Measurements from ENCODE around the gene RBBP8.

RBBP8 gene

DNA sequence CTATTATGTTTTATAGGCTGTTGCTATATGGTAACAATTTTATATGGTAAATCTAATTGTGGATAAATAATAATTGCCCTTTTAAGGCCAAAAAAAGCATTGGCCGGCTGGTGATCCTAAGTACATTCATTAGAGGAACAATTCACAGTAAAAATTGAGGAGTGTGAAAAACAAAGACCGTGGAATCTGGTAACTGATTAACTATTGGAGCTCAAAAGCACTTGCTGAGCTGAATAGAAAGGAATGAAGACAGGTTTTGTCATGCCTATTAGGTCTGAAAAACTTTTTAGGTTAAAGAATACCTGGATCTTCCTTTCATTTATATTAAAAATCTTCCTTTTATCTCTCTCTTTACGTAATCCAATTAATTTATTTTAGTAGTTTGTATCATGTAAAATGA lies 18.5 kb upstream of the RBBP8 start:
- H3K27ac ChIP-seq = no peak overlapping the region

DNA sequence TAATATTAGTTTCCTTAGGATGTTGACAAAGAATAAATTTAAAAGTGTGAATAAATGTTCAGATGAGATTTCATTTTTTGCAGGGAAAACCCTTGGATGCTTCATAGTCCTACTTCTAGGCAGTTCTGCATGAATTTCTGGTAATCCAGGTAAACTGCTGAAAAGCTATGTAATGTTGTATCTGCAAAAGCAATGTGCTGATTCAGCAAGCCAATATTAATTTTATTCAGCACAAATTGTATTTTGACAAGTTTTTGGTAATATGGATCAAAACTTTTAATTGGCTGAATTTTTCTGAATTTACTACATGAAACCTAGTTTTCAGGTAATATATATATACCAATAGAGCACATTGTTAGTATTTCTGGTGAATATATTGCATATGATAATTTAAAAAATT lies 17.8 kb upstream of the RBBP8 start:
- Histone ChIP-seq H3K79me2 (ENCODE audit: insufficient read depth, low read depth) (no peaks in the 10 kb centered on the region), H2AFZ (ENCODE audit: low read depth) (no peak overlapping the region), H3K27ac (no peak overlapping the region), H3K9ac (no peak overlapping the region), H3K4me3 (IDR thresholded peaks at IDR 0.05; ENCODE audit: insufficient read depth, low read depth, low read length) (no peak overlapping the region), H4K20me1 (ENCODE audit: insufficient read depth) (no peaks in the 10 kb centered on the region), H3K4me2 (no peak overlapping the region), H3K36me3 (ENCODE audit: insufficient read depth) (no peaks in the 10 kb centered on the region), H3K27me3 (ENCODE audit: insufficient read depth, low read depth) (no peaks in the 10 kb centered on the region), H3K4me1 (ENCODE audit: low read depth, poor library complexity, severe bottlenecking) (no peaks in the 10 kb centered on the region)
- no peak for TF ChIP-seq CTCF (conservative IDR thresholded peaks at IDR 0.05; ENCODE audit: low read depth, low read length)

More for the DNA sequence above, 18.5 kb upstream of the RBBP8 start:
- TF ChIP-seq CTCF (conservative IDR thresholded peaks at IDR 0.05; ENCODE audit: low read depth, low read length) = no peak
- no peak overlapping the region for H3K9ac ChIP-seq
- no peaks in the 10 kb centered on the region for H4K20me1 ChIP-seq (ENCODE audit: insufficient read depth)
- no peaks in the 10 kb centered on the region for H3K36me3 ChIP-seq (ENCODE audit: insufficient read depth)
- no peak overlapping the region for H2AFZ ChIP-seq (ENCODE audit: low read depth)
- H3K27me3 ChIP-seq (ENCODE audit: insufficient read depth, low read depth) = no peaks in the 10 kb centered on the region
- no peak overlapping the region for H3K4me2 ChIP-seq
- no peaks in the 10 kb centered on the region for H3K79me2 ChIP-seq (ENCODE audit: insufficient read depth, low read depth)
- no peaks in the 10 kb centered on the region for H3K4me1 ChIP-seq (ENCODE audit: low read depth, poor library complexity, severe bottlenecking)
- no peak overlapping the region for H3K4me3 ChIP-seq (IDR thresholded peaks at IDR 0.05; ENCODE audit: insufficient read depth, low read depth, low read length)

DNA sequence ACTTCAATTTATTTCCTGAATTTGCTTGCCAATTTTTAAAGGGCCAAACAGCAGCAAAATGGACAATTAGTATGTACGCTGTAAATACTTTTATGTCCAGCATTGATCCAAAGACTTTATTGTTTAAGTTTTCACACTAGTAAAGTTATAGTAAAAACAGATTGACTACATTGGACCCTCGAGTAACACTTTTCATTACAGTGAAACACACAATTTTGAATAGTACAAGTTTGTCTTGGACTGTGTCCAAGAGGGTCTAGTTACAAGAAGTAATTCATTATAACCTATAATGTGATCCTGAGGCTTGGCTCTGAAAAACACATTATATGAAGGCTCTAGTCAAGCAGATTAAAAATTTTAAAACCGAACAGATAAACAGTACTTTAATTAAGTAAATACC lies 11.4 kb upstream of the RBBP8 start:
- no peaks in the 10 kb centered on the region for H3K79me2 ChIP-seq (ENCODE audit: insufficient read depth, low read depth)
- H3K27ac ChIP-seq = no peak overlapping the region
- H3K4me3 ChIP-seq (IDR thresholded peaks at IDR 0.05; ENCODE audit: insufficient read depth, low read depth, low read length) = no peak overlapping the region
- H3K4me1 ChIP-seq (ENCODE audit: low read depth, poor library complexity, severe bottlenecking) = peaks cover 8% of the 10 kb centered on the region
- no peaks in the 10 kb centered on the region for H4K20me1 ChIP-seq (ENCODE audit: insufficient read depth)
- no peak overlapping the region for H3K4me2 ChIP-seq
- no peak for TF ChIP-seq CTCF (conservative IDR thresholded peaks at IDR 0.05; ENCODE audit: low read depth, low read length)
- H2AFZ ChIP-seq (ENCODE audit: low read depth) = no peak overlapping the region
- no peaks in the 10 kb centered on the region for H3K27me3 ChIP-seq (ENCODE audit: insufficient read depth, low read depth)
- no peaks in the 10 kb centered on the region for H3K36me3 ChIP-seq (ENCODE audit: insufficient read depth)
- no peak overlapping the region for H3K9ac ChIP-seq

DNA sequence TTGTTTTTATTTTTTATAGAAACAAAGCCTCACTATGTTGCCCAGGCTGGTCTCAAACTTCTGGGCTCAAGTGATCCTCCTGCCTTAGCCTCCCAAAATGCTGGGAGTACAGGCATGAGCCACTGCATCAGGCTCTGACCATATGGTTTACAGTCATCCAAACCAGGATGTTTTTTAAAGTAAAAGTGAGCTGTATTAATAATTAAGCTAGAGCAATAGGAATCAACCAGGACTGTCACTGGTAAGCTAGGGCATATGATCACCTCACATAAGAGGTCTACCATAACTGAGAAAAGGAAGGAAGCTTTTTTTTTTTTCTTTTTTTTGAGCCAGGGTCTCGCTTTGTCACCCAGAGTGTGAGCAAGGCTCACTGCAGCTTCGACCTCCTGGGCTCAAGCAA lies 8.5 kb upstream of the RBBP8 start:
- Histone ChIP-seq H3K4me1 (ENCODE audit: low read depth, poor library complexity, severe bottlenecking) (peaks cover 34% of the 10 kb centered on the region), H3K79me2 (ENCODE audit: insufficient read depth, low read depth) (no peaks in the 10 kb centered on the region), H3K27ac (no peak overlapping the region), H2AFZ (ENCODE audit: low read depth) (no peak overlapping the region), H4K20me1 (ENCODE audit: insufficient read depth) (no peaks in the 10 kb centered on the region), H3K36me3 (ENCODE audit: insufficient read depth) (no peaks in the 10 kb centered on the region), H3K4me3 (IDR thresholded peaks at IDR 0.05; ENCODE audit: insufficient read depth, low read depth, low read length) (no peak overlapping the region), H3K9ac (no peak overlapping the region), H3K27me3 (ENCODE audit: insufficient read depth, low read depth) (no peaks in the 10 kb centered on the region), H3K4me2 (no peak overlapping the region)
- no peak for TF ChIP-seq CTCF (conservative IDR thresholded peaks at IDR 0.05; ENCODE audit: low read depth, low read length)

- no peak overlapping the region for H3K4me2 ChIP-seq
These were observed 6.7 kb upstream of the RBBP8 start for GRCh38 chr18:22926454-22926853.

More at GRCh38 chr18:22926454-22926853, 6.7 kb upstream of the RBBP8 start:
- Histone ChIP-seq H3K79me2 (ENCODE audit: insufficient read depth, low read depth) (no peaks in the 10 kb centered on the region), H3K4me1 (ENCODE audit: low read depth, poor library complexity, severe bottlenecking) (peaks cover 53% of the 10 kb centered on the region), H4K20me1 (ENCODE audit: insufficient read depth) (no peaks in the 10 kb centered on the region), H3K27ac (no peak overlapping the region), H3K27me3 (ENCODE audit: insufficient read depth, low read depth) (no peaks in the 10 kb centered on the region), H3K4me3 (IDR thresholded peaks at IDR 0.05; ENCODE audit: insufficient read depth, low read depth, low read length) (no peak overlapping the region), H3K36me3 (ENCODE audit: insufficient read depth) (no peaks in the 10 kb centered on the region), H2AFZ (ENCODE audit: low read depth) (no peak overlapping the region), H3K9ac (no peak overlapping the region)
- TF ChIP-seq CTCF (conservative IDR thresholded peaks at IDR 0.05; ENCODE audit: low read depth, low read length) = no peak

All from KMS-11 (cell line).